ENCODE data around the gene AQP5.
A peak's percentile ranks its signal among the peaks of the same experiment; 100 is the strongest.

AQP5 gene

GRCh38 chr12:49945394-49946080 is 16.1 kb upstream of the AQP5 start:
- TF ChIP-seq CTCF (IDR thresholded peaks at IDR 0.05; ENCODE audit: poor library complexity, severe bottlenecking) = peak; percentile 88

GRCh38 chr12:49946086-49946485 is 15.6 kb upstream of the AQP5 start:
- H3K27ac ChIP-seq (ENCODE audit: poor library complexity, severe bottlenecking) = no peak overlapping the region
- ATAC-seq (ENCODE audit: low read depth) = no peak
- peak; percentile 8 for DNase-seq (ENCODE audit: low spot score)

More at GRCh38 chr12:49945394-49946080, 16.1 kb upstream of the AQP5 start:
- H3K4me3 ChIP-seq (ENCODE audit: severe bottlenecking) = no peak overlapping the region
- DNase-seq (ENCODE audit: low spot score) (peak; percentile 56), ATAC-seq (ENCODE audit: low read depth) (peak; percentile 85)
- H3K27me3 ChIP-seq (ENCODE audit: insufficient read depth, poor library complexity, severe bottlenecking) = no peaks in the 10 kb centered on the region
- no peaks in the 10 kb centered on the region for H3K9me3 ChIP-seq (ENCODE audit: severe bottlenecking)
- no peaks in the 10 kb centered on the region for H3K36me3 ChIP-seq (ENCODE audit: low read depth)
- peaks cover 4% of the 10 kb centered on the region for H3K4me1 ChIP-seq (ENCODE audit: insufficient read depth, poor library complexity, severe bottlenecking)
- H3K27ac ChIP-seq (ENCODE audit: poor library complexity, severe bottlenecking) = no peak overlapping the region

GRCh38 chr12:49946497-49946896 is 15.2 kb upstream of the AQP5 start:
- Histone ChIP-seq H3K27ac (ENCODE audit: poor library complexity, severe bottlenecking) (no peak overlapping the region), H3K9me3 (ENCODE audit: severe bottlenecking) (no peaks in the 10 kb centered on the region), H3K4me1 (ENCODE audit: insufficient read depth, poor library complexity, severe bottlenecking) (peaks cover 4% of the 10 kb centered on the region), H3K27me3 (ENCODE audit: insufficient read depth, poor library complexity, severe bottlenecking) (no peaks in the 10 kb centered on the region), H3K4me3 (ENCODE audit: severe bottlenecking) (no peak overlapping the region), H3K36me3 (ENCODE audit: low read depth) (no peaks in the 10 kb centered on the region)
- no peak for TF ChIP-seq CTCF (IDR thresholded peaks at IDR 0.05; ENCODE audit: poor library complexity, severe bottlenecking)
- ATAC-seq (ENCODE audit: low read depth) = no peak
- DNase-seq (ENCODE audit: low spot score) = no peak

More at GRCh38 chr12:49946086-49946485, 15.6 kb upstream of the AQP5 start:
- peak; percentile 4 for TF ChIP-seq CTCF (IDR thresholded peaks at IDR 0.05; ENCODE audit: poor library complexity, severe bottlenecking)
- Histone ChIP-seq H3K9me3 (ENCODE audit: severe bottlenecking) (no peaks in the 10 kb centered on the region), H3K27me3 (ENCODE audit: insufficient read depth, poor library complexity, severe bottlenecking) (no peaks in the 10 kb centered on the region), H3K36me3 (ENCODE audit: low read depth) (no peaks in the 10 kb centered on the region), H3K4me3 (ENCODE audit: severe bottlenecking) (no peak overlapping the region), H3K4me1 (ENCODE audit: insufficient read depth, poor library complexity, severe bottlenecking) (peaks cover 4% of the 10 kb centered on the region)

GRCh38 chr12:49947593-49948226 is 14.0 kb upstream of the AQP5 start:
- Histone ChIP-seq H3K9me3 (ENCODE audit: severe bottlenecking) (no peaks in the 10 kb centered on the region), H3K27ac (ENCODE audit: poor library complexity, severe bottlenecking) (no peak overlapping the region), H3K4me3 (ENCODE audit: severe bottlenecking) (no peak overlapping the region), H3K4me1 (ENCODE audit: insufficient read depth, poor library complexity, severe bottlenecking) (peaks cover 2% of the 10 kb centered on the region), H3K36me3 (ENCODE audit: low read depth) (no peaks in the 10 kb centered on the region), H3K27me3 (ENCODE audit: insufficient read depth, poor library complexity, severe bottlenecking) (no peaks in the 10 kb centered on the region)
- no peak for ATAC-seq (ENCODE audit: low read depth)
- no peak for TF ChIP-seq CTCF (IDR thresholded peaks at IDR 0.05; ENCODE audit: poor library complexity, severe bottlenecking)
- peak; percentile 16 for DNase-seq (ENCODE audit: low spot score)
